Measurements from ENCODE around the gene HOXA13.

DNA sequence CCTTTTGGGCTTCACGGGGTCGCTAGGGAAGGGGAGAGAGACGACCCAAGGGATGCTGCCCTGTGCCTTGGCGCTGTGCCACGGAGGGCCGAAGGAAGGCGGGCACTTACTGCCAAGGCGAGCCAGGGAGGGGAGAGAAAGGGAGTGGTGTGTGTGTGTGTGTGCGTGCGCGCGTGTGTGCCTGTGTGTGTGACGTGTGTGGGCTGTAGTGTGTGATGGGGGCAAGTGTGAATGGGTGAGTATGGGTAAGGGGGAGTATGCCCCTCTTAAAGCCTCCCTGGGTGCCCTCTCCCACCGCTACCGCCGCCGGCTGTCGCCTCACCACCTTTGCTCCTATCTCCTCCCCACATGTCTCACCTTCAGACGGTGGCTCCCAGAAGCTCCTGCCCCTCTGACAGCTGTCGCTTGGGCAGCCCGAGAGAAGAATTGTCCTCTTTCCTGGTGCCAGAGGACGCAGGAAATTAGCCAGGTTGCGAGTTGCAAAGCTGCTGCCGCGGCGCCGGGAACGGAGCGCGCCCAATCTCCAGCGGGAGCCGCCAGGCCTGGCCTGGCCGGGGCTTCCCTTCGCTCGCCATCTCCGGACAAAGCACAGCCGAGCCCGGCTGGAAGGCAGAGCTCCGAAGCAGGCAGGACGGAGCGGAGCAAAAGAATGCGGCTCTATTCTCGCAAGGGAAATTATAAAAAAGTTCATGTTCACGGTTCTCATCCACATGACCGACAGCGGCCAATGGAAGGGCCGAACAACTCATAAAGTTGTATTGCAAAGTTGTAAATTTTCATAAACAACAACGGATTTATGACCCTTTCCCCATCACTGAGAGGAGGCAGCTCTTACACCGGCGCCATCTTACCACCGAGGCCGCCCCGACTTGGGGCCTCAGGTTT lies 47.7 kb downstream of the HOXA13 start, which contains the start of gene HOXA3:
- TF ChIP-seq, protein P1, sequence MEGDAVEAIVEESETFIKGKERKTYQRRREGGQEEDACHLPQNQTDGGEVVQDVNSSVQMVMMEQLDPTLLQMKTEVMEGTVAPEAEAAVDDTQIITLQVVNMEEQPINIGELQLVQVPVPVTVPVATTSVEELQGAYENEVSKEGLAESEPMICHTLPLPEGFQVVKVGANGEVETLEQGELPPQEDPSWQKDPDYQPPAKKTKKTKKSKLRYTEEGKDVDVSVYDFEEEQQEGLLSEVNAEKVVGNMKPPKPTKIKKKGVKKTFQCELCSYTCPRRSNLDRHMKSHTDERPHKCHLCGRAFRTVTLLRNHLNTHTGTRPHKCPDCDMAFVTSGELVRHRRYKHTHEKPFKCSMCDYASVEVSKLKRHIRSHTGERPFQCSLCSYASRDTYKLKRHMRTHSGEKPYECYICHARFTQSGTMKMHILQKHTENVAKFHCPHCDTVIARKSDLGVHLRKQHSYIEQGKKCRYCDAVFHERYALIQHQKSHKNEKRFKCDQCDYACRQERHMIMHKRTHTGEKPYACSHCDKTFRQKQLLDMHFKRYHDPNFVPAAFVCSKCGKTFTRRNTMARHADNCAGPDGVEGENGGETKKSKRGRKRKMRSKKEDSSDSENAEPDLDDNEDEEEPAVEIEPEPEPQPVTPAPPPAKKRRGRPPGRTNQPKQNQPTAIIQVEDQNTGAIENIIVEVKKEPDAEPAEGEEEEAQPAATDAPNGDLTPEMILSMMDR (IDR thresholded peaks at IDR 0.05), result no peak
- TF ChIP-seq EP300 (IDR thresholded peaks at IDR 0.05), result no peak

All from stomach (tissue), 4 donors.